Esophagus muscularis mucosa (tissue), 4 donors: ENCODE data around the gene CHCHD3. TPM values are rescaled to one million over a fixed set of nuclear protein-coding genes. Genes with fewer than 3 reads are reported as not detected.

Source experiments
- DNase-seq: peaks from one replicate; pipeline ENCODE4 v3.0.0-alpha.2; 2017; ENCODE audit errors: extremely low spot score
- H3K27ac ChIP-seq, 4 donors: fragments of 200-600 bp; sonication (generic); replicated peaks in 1 of 4; 1 replicate in 3 of 4; 2 replicates in 1 of 4; pipeline ENCODE4 v1.5.1; 2016 to 2019; ENCODE audit warnings: mild to moderate bottlenecking in 1 of 4
- H3K27me3 ChIP-seq, 4 donors: fragments of 200-600 bp; sonication (generic); one replicate each; pipeline versions ENCODE4 v1.5.1 to v1.6.0; 2016 to 2019
- H3K36me3 ChIP-seq, 4 donors: fragments of 200-600 bp; sonication (generic); one replicate each; pipeline ENCODE4 v1.5.1; 2016 to 2019
- H3K4me1 ChIP-seq, 4 donors: fragments of 200-600 bp; sonication (generic); one replicate each; pipeline ENCODE4 v1.5.1; 2016 to 2019
- H3K4me3 ChIP-seq, 4 donors: fragments of 200-600 bp; sonication (generic); 1 replicate in 2 of 4; 2 replicates in 2 of 4; pipeline ENCODE4 v1.5.1; 2016 to 2019; ENCODE audit warnings: mild to moderate bottlenecking in 4 of 4, moderate library complexity in 1 of 4
- H3K9me3 ChIP-seq, 4 donors: fragments of 200-600 bp; sonication (generic); 1 replicate in 3 of 4; 2 replicates in 1 of 4; pipeline ENCODE4 v1.5.1; 2016 to 2019
- EP300 ChIP-seq: sonication (generic); formaldehyde crosslinking; IDR thresholded peaks from one replicate; pipeline ENCODE4 v1.6.1; 2017; ENCODE audit warnings: antibody characterized with exemption
- POLR2A ChIP-seq: fragments of 450-650 bp; IDR thresholded peaks from one replicate; pipeline ENCODE4 v1.6.1; 2017; ENCODE audit warnings: antibody characterized with exemption, moderate library complexity, mild to moderate bottlenecking, low read depth
- POLR2AphosphoS5 ChIP-seq, 2 donors: sonication (generic); formaldehyde crosslinking; IDR thresholded peaks; one replicate each; pipeline ENCODE4 v1.6.1; 2017; ENCODE audit warnings: antibody characterized with exemption in 2 of 2
- WGBS: methylation state at CpG from one replicate; pipeline ENCODE4 v1.1.5; 2018; 5-methylcytosine and 5-hydroxymethylcytosine counted together
- intact Hi-C: fragments of 100-400 bp; cut with DNase I; formaldehyde crosslinking; loops from one replicate; pipeline ENCODE4 v1.15.1; 2023
- total RNA-seq, 4 donors: library from RNA; depleted of rRNA; stranded (reverse); fragments of >200 nt; gene quantifications; one replicate each; pipeline versions ENCODE4 v1.1.0 to v1.2.1, GENCODE V29; 2016
- TF ChIP-seq, protein P1 (sequence below), 3 experiments: fragments of 200-600 bp in 2 of 3; fragments of 450-650 bp in 1 of 3; sonication (generic) in 2 of 3; IDR thresholded peaks; one replicate each; pipeline ENCODE4 v1.5.1; 2017 to 2019; ENCODE audit warnings: antibody characterized with exemption in 3 of 3, mild to moderate bottlenecking in 2 of 3, moderate library complexity in 1 of 3

Gene CHCHD3
- total RNA-seq, 4 donors from 2014 or later, result 58.6 to 74.3 (median 68.9) TPM

DNA sequence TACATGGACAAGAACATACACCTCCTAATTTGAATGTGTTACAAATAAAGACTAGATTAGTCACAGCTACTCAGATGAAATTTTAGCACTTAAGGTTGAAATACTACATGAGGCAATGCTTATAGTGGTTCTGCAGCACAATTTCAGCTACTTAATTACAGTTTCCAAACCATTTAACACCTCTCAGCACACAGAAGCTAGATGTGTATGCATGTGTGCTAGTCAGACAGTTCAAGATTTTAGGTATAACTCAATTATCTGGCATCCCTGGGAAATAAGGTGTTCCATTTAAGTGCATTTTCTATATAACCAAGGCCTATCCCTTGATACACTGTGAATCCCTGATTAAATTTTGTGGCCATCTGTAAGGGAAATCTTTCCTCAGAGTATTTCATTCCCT lies 141.8 kb downstream of the CHCHD3 start:
- Histone ChIP-seq H3K9me3 (no peaks in the 10 kb centered on the region), H3K27me3 (no peaks in the 10 kb centered on the region), H3K27ac (no peak overlapping the region), H3K4me1 (no peaks in the 10 kb centered on the region), H3K4me3 (no peak overlapping the region), H3K36me3 (no peaks in the 10 kb centered on the region)
- intact Hi-C loops, result no loop called here
- no peak for TF ChIP-seq EP300
- no peak for DNase-seq

DNA sequence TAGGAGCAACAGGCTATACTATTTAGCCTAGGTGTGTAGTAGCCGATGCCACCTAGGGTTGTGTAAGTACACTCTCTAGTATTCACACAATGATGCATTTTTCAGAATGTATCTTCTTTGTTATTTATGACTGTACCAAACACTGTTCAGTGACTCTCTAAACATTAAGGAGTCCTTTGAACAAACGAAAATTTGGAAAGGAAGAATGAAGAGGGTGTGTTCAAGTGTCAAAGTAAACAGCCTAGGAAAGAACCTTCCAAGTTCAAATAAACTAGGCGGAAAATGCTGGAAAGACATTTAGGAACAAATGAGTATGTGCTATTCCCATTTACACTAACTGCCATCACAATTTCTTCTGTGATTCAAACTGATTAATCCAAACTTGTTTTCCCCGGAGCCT lies 142.4 kb downstream of the CHCHD3 start:
- Histone ChIP-seq H3K9me3 (no peaks in the 10 kb centered on the region), H3K4me1 (no peaks in the 10 kb centered on the region), H3K36me3 (no peaks in the 10 kb centered on the region), H3K27ac (no peak overlapping the region), H3K27me3 (no peaks in the 10 kb centered on the region), H3K4me3 (no peak overlapping the region)
- TF ChIP-seq, protein P1, sequence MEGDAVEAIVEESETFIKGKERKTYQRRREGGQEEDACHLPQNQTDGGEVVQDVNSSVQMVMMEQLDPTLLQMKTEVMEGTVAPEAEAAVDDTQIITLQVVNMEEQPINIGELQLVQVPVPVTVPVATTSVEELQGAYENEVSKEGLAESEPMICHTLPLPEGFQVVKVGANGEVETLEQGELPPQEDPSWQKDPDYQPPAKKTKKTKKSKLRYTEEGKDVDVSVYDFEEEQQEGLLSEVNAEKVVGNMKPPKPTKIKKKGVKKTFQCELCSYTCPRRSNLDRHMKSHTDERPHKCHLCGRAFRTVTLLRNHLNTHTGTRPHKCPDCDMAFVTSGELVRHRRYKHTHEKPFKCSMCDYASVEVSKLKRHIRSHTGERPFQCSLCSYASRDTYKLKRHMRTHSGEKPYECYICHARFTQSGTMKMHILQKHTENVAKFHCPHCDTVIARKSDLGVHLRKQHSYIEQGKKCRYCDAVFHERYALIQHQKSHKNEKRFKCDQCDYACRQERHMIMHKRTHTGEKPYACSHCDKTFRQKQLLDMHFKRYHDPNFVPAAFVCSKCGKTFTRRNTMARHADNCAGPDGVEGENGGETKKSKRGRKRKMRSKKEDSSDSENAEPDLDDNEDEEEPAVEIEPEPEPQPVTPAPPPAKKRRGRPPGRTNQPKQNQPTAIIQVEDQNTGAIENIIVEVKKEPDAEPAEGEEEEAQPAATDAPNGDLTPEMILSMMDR (IDR thresholded peaks at IDR 0.05), result no peak
- TF ChIP-seq EP300 (no peak), POLR2AphosphoS5 (IDR thresholded peaks at IDR 0.05) (no peak), POLR2A (no peak)
- intact Hi-C loops, result no loop called here
- no peak for DNase-seq
- WGBS, result 86% methylated on average over 4 of the region's 4 CpGs

DNA sequence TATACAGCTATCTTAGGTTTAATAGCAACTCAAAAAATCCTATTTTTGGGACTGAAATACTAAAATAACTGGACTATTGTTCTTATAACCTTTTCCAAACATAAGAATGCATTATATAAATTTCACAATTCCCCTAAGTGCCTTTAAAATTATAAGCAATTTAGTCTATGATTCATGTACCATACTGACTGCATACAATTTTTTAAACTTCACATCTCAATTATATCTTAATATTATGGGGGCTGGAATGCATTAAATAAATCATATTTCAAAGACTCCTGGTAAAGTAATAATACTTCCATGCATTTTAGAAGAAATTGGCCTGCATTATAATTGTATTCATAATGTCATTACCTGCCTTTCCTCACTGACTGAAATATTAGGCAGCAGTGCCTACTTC lies 144.6 kb downstream of the CHCHD3 start:
- TF ChIP-seq, protein P1 (IDR thresholded peaks at IDR 0.05), result no peak
- TF ChIP-seq POLR2AphosphoS5 (IDR thresholded peaks at IDR 0.05) (no peak), POLR2A (no peak), EP300 (no peak)
- no peaks in the 10 kb centered on the region for H3K9me3 ChIP-seq
- intact Hi-C loops, result no loop called here
- H3K27ac ChIP-seq, result no peak overlapping the region
- no peak for DNase-seq
- H3K4me1 ChIP-seq, result no peaks in the 10 kb centered on the region
- no peak overlapping the region for H3K4me3 ChIP-seq
- no peaks in the 10 kb centered on the region for H3K27me3 ChIP-seq
- no peaks in the 10 kb centered on the region for H3K36me3 ChIP-seq

DNA sequence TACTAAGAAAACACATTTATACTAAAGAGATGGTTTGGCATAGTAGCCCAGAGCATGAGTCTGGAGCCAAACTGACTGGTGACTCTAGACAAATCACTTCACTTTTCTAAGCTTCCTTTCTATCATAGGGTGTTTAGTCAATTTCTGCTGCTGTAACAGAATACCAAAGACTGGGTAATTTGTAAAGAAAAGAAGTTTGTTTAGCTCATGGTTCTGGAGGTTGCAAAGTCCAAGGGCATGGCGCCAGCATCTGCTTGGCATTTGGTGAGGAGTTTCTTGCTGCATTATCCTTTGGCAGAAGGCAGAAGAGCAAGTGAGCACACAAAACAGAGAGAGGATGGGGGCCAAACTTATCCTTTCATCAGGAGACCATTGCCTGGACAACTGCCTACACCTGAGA lies 146.3 kb downstream of the CHCHD3 start:
- no peak for DNase-seq
- TF ChIP-seq POLR2AphosphoS5 (IDR thresholded peaks at IDR 0.05) (no peak), EP300 (no peak), POLR2A (no peak)
- TF ChIP-seq, protein P1 (IDR thresholded peaks at IDR 0.05), result no peak
- Histone ChIP-seq H3K9me3 (no peaks in the 10 kb centered on the region), H3K27me3 (no peaks in the 10 kb centered on the region), H3K4me1 (no peaks in the 10 kb centered on the region), H3K4me3 (no peak overlapping the region), H3K36me3 (no peaks in the 10 kb centered on the region), H3K27ac (no peak overlapping the region)
- intact Hi-C loops, result no loop called here
- WGBS, result 89% methylated on average over 1 of the region's 1 CpG

DNA sequence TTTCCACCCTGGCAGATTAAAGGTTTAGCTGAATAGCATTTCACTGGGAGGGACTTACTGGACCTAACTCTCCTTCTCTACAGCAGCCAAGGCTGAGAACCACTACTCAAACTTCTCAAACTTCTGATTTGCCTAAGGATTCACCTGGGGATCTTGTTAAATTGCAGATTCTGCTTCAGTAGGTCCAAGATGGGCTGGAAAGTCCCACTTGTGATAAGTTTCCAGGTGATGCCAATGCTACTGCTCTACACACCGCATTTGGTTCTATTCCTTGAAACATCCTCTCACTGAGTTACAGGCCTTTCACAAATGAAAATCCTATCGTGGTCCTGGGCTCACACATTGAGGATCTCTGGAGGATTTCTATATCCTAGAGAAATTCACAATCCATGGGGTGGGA lies 147.9 kb downstream of the CHCHD3 start:
- Histone ChIP-seq H3K27ac (no peak overlapping the region), H3K4me1 (no peaks in the 10 kb centered on the region), H3K4me3 (no peak overlapping the region), H3K27me3 (no peaks in the 10 kb centered on the region), H3K36me3 (no peaks in the 10 kb centered on the region), H3K9me3 (no peaks in the 10 kb centered on the region)
- intact Hi-C loops, result no loop called here
- no peak for DNase-seq
- TF ChIP-seq EP300 (no peak), POLR2AphosphoS5 (IDR thresholded peaks at IDR 0.05) (no peak), POLR2A (no peak)
- TF ChIP-seq, protein P1 (IDR thresholded peaks at IDR 0.05), result no peak
- 96% methylated on average over 2 of the region's 2 CpGs for WGBS
